Stimulated activated naive CD4-positive, alpha-beta T cell treated with Interleukin-2 at 50 U/mL for 16 hours (primary cell): Measurements from ENCODE around the gene TTBK1.

Experiments
- DNase-seq: peaks from one replicate; lab custom pipeline; 2025; lab: John Stamatoyannopoulos, UW

TTBK1 gene

GRCh38 chr6:43242908-43243663 lies at the start of gene TTBK1:
Gene TTBK1, plus strand, starts transcription at chr6:43243481. Its CDS starts 3,180 bp downstream, at chr6:43246661.
- peak; percentile 17 for DNase-seq

- no peak for DNase-seq
Measured at GRCh38 chr6:43193929-43194328, 49.4 kb upstream of the TTBK1 start.

GRCh38 chr6:43196337-43196736 lies 46.9 kb upstream of the TTBK1 start:
- no peak for DNase-seq

- no peak for DNase-seq
Measured at GRCh38 chr6:43199912-43200311, 43.4 kb upstream of the TTBK1 start.

GRCh38 chr6:43200541-43200940 lies 42.7 kb upstream of the TTBK1 start:
- no peak for DNase-seq

GRCh38 chr6:43202451-43202850 lies 40.8 kb upstream of the TTBK1 start:
- no peak for DNase-seq

- no peak for DNase-seq
Measured at GRCh38 chr6:43203029-43203717, 40.1 kb upstream of the TTBK1 start.

GRCh38 chr6:43203718-43204095 lies 39.6 kb upstream of the TTBK1 start:
- no peak for DNase-seq

GRCh38 chr6:43204271-43205105 lies 38.8 kb upstream of the TTBK1 start:
- DNase-seq = no peak

GRCh38 chr6:43205849-43206248 lies 37.4 kb upstream of the TTBK1 start:
- no peak for DNase-seq

GRCh38 chr6:43207286-43207685 lies 36.0 kb upstream of the TTBK1 start:
- no peak for DNase-seq

GRCh38 chr6:43211955-43212354 lies 31.3 kb upstream of the TTBK1 start:
- DNase-seq = no peak

GRCh38 chr6:43213431-43213830 lies 29.9 kb upstream of the TTBK1 start:
- DNase-seq = no peak

GRCh38 chr6:43215066-43215465 lies 28.2 kb upstream of the TTBK1 start:
- DNase-seq = no peak

- DNase-seq = no peak
Measured at GRCh38 chr6:43216200-43216599, 27.1 kb upstream of the TTBK1 start.

- no peak for DNase-seq
Measured at GRCh38 chr6:43217351-43217750, 25.9 kb upstream of the TTBK1 start.

GRCh38 chr6:43219119-43219518 lies 24.2 kb upstream of the TTBK1 start:
- DNase-seq = no peak

- no peak for DNase-seq
Measured at GRCh38 chr6:43219814-43220213, 23.5 kb upstream of the TTBK1 start.

GRCh38 chr6:43220439-43220951 lies 22.8 kb upstream of the TTBK1 start:
- DNase-seq = no peak

- DNase-seq = no peak
Measured at GRCh38 chr6:43221046-43221972, 22.0 kb upstream of the TTBK1 start.

GRCh38 chr6:43222418-43223059 lies 20.7 kb upstream of the TTBK1 start:
- no peak for DNase-seq
